B cell (primary cell): ENCODE measurements around the gene EPHB4. TPM values are rescaled to one million over a fixed set of nuclear protein-coding genes. Genes with fewer than 3 reads are reported as not detected.

Experiments used
- ATAC-seq: fragments of 200-7000 bp; cut with Tn5 transposase; one replicate; pipeline ENCODE4 v1.10.0; 2021; ENCODE audit warnings: low read depth, mild to moderate bottlenecking, moderate number of reproducible peaks, moderate library complexity
- CTCF ChIA-PET: fragments of 350-600 bp; sonication (Branson Sonifier 250); formaldehyde crosslinking; loops from one replicate; lab custom pipeline; 2021; ENCODE audit warnings: antibody characterized with exemption, inconsistent platforms; lab: Charles Lee
- POLR2A ChIA-PET: fragments of 350-600 bp; sonication (Branson Sonifier 250); formaldehyde crosslinking; loops from one replicate; lab custom pipeline; 2021; ENCODE audit warnings: antibody characterized with exemption; lab: Charles Lee
- DNase-seq: peaks from one replicate; pipeline ENCODE4 v3.0.0; 2013
- H2AFZ ChIP-seq: 2 replicates; pipeline ENCODE4 v1.6.1; 2012; ENCODE audit warnings: mild to moderate bottlenecking, low read depth, low read length; ENCODE audit not compliant: insufficient read depth, poor library complexity, severe bottlenecking
- H3K27ac ChIP-seq, 2 donors: 1 replicate in 1 of 2; 2 replicates in 1 of 2; pipeline ENCODE4 v1.5.1; 2012 to 2013; ENCODE audit warnings: low read length in 2 of 2, mild to moderate bottlenecking in 2 of 2, moderate library complexity in 1 of 2
- H3K27me3 ChIP-seq, 4 experiments: fragments of 200-600 bp in 1 of 4; sonication (generic) in 1 of 4; replicated peaks in 1 of 4; 1 replicate in 2 of 4; 2 replicates in 2 of 4; pipeline versions ENCODE4 v1.6.1 to v1.7.0; 2013 to 2016; ENCODE audit warnings: low read length in 3 of 4, mild to moderate bottlenecking in 2 of 4, mixed read lengths in 1 of 4, moderate library complexity in 1 of 4; ENCODE audit not compliant: insufficient read depth in 4 of 4, control insufficient read depth in 3 of 4; ENCODE audit errors: control extremely low read depth in 1 of 4
- H3K36me3 ChIP-seq, 2 experiments: replicated peaks in 1 of 2; 1 replicate in 1 of 2; 2 replicates in 1 of 2; pipeline versions ENCODE4 v1.6.1 to v1.7.1; 2013; ENCODE audit warnings: low read length in 1 of 2; ENCODE audit not compliant: insufficient read depth in 2 of 2, control insufficient read depth in 1 of 2; ENCODE audit errors: control extremely low read depth in 1 of 2, extremely low read depth in 1 of 2
- H3K4me1 ChIP-seq, 2 donors: fragments of 200-600 bp in 1 of 2; sonication (generic) in 1 of 2; 1 replicate in 1 of 2; 2 replicates in 1 of 2; pipeline versions ENCODE4 v1.5.1 to v1.6.1; 2013 to 2017; ENCODE audit warnings: low read length in 2 of 2; ENCODE audit not compliant: control insufficient read depth in 2 of 2, insufficient read depth in 2 of 2
- H3K4me2 ChIP-seq: replicated peaks from 2 replicates; pipeline ENCODE3; 2012; ENCODE audit warnings: mild to moderate bottlenecking, low read depth, low read length; ENCODE audit not compliant: poor library complexity, severe bottlenecking
- H3K4me3 ChIP-seq, 5 experiments: fragments of 200-600 bp in 1 of 5; sonication (generic) in 1 of 5; 1 replicate in 3 of 5; 2 replicates in 2 of 5; pipeline versions ENCODE4 v1.5.1 to v1.7.0; 2011 to 2016; ENCODE audit warnings: low read length in 4 of 5, mild to moderate bottlenecking in 4 of 5, low read depth in 2 of 5, control low read depth in 1 of 5, moderate library complexity in 1 of 5; ENCODE audit not compliant: insufficient read depth in 1 of 5; ENCODE audit errors: control extremely low read depth in 1 of 5, extremely low read depth in 1 of 5
- H3K79me2 ChIP-seq: fragments of 200-600 bp; sonication (generic); one replicate; pipeline ENCODE4 v1.6.0; 2016; ENCODE audit warnings: low read length; ENCODE audit not compliant: control insufficient read depth, insufficient read depth
- H3K9ac ChIP-seq: fragments of 200-600 bp; sonication (generic); 2 replicates; pipeline ENCODE4 v1.6.1; 2017; ENCODE audit warnings: mild to moderate bottlenecking, low read length, moderate library complexity
- H3K9me3 ChIP-seq, 3 donors: one replicate each; pipeline versions ENCODE4 v1.6.1 to v1.7.1; 2013; ENCODE audit warnings: low read length in 2 of 3; ENCODE audit not compliant: control insufficient read depth in 2 of 3, insufficient read depth in 1 of 3; ENCODE audit errors: control extremely low read depth in 1 of 3
- H4K20me1 ChIP-seq: 2 replicates; pipeline ENCODE4 v1.6.0; 2012; ENCODE audit warnings: mild to moderate bottlenecking, low read length; ENCODE audit not compliant: insufficient read depth, control insufficient read depth, poor library complexity, severe bottlenecking
- H3K27ac Mint-ChIP-seq: one replicate; pipeline ENCODE4 v1.8.0; 2021; ENCODE audit warnings: mixed read lengths
- H3K27me3 Mint-ChIP-seq: one replicate; pipeline ENCODE4 v1.8.0; 2021; ENCODE audit warnings: mixed read lengths
- H3K4me1 Mint-ChIP-seq: one replicate; pipeline ENCODE4 v1.8.0; 2021; ENCODE audit warnings: mixed read lengths
- H3K4me3 Mint-ChIP-seq: one replicate; pipeline ENCODE4 v1.8.0; 2021; ENCODE audit warnings: mixed read lengths
- H3K9me3 Mint-ChIP-seq: one replicate; pipeline ENCODE4 v1.8.0; 2022; ENCODE audit warnings: mixed read lengths; ENCODE audit not compliant: insufficient read depth
- CTCF ChIP-seq: fragments of 200-600 bp; IDR thresholded peaks from one replicate; pipeline ENCODE4 v1.8.0; 2022; ENCODE audit warnings: antibody characterized with exemption, mild to moderate bottlenecking
- EZH2 ChIP-seq: IDR thresholded peaks from 2 replicates; pipeline ENCODE4 v1.6.1; 2012; ENCODE audit warnings: borderline replicate concordance, low read depth, mild to moderate bottlenecking, moderate library complexity, low read length; ENCODE audit not compliant: insufficient read depth, poor library complexity, severe bottlenecking
- WGBS: methylation state at CpG from one replicate; pipeline ENCODE4 v1.1.5; 2013; ENCODE audit warnings: missing lambda C conversion rate; ENCODE audit not compliant: insufficient coverage; 5-methylcytosine and 5-hydroxymethylcytosine counted together
- intact Hi-C: fragments of 100-400 bp; cut with micrococcal nuclease; formaldehyde crosslinking; loops from one replicate; pipeline ENCODE4 v1.10.0; 2022
- polyA plus RNA-seq: library from polyadenylated mRNA; depleted of rRNA; stranded (reverse); fragments of >200 nt; gene quantifications from 2 replicates; pipeline ENCODE4 v1.2.3, GENCODE V29; 2012
- total RNA-seq, 2 donors: library from RNA; stranded (reverse); fragments of 120-200 nt in 1 of 2; gene quantifications; 1 replicate in 1 of 2; 2 replicates in 1 of 2; pipeline versions ENCODE4 v1.2.3 to v1.2.4, GENCODE V29; 2013 to 2022

Gene EPHB4
- total and polyA plus RNA-seq, 2 donors (not counting 1 experiment from before 2014, with no cell fraction given) = 3.9 to 12.0 TPM

DNA sequence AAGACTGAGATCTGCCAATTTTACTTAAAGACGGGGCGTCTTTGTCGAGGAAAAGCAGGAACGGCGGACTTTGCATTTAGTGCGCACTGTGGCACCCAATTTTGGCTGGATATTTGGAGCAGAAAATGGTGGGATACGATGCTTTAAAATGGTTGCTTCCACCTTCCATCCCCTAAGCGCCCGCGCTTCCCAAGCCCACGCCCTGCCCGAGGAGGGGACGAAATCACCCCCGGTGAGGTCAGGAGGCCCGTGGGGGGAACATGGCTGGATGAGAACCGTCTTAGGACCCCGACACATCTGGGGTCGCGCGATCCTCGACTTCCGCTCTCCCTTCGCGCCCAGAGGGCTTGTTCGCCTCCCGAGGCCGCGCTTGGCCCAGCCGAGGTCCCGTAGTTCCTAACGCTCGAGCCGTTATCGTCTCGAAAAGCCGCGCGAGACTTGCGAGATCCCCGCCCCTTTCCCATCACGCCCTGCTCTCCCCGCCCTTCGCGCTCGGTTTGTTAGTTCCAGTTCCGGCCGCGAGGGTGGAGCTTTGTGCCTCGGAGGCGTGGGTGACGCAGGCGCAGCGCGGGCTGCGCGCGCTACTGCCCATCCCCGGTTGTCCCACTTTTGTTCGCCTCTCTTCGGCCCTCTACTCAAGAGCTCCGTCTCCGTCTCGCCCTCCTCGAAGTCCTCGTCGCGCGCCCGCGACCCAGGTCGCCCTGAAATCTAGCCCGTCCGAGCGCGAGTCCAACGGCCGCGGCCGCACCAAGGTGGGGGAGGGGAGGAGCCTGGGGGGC lies 47.4 kb upstream of the EPHB4 start, which contains the start of gene SRRT:
Gene SRRT (plus strand): TSS at position 527 of the 779 bp plus-strand sequence. CDS start 488 bp downstream, outside the sequence.
- Histone ChIP-seq H3K27ac (peak within 1 kb of the TSS; percentile 91 to 96), H2AFZ (peak within 1 kb of the TSS; percentile 95), H3K36me3 (peaks cover 0 to 28% of the 10 kb centered on the region in 2 experiments), H3K4me1 (peaks cover 22 to 32% of the 10 kb centered on the region in 2 donors), H3K4me3 (peak within 1 kb of the TSS; percentile 73 to 99 (median 89)), H4K20me1 (peaks cover 43% of the 10 kb centered on the region), H3K27me3 (no peaks in the 10 kb centered on the region), H3K9me3 (no peaks in the 10 kb centered on the region), H3K4me2 (peak within 1 kb of the TSS; percentile 81), H3K9ac (peak within 1 kb of the TSS; percentile 95), H3K79me2 (peaks cover 59% of the 10 kb centered on the region)
- Mint-ChIP-seq H3K9me3 (no peaks in the 10 kb centered on the region), H3K27ac (peak within 1 kb of the TSS; percentile 95), H3K27me3 (no peaks in the 10 kb centered on the region), H3K4me1 (peaks cover 37% of the 10 kb centered on the region), H3K4me3 (peak within 1 kb of the TSS; percentile 97)
- ATAC-seq (peak; percentile 96), DNase-seq (peak; percentile 99)
- ChIA-PET CTCF (interaction anchor here (0.6 to 5.2 kb wide), 10 partner anchors 12 to 957 kb away, joined by 3 to 36 read pairs (median 3); partner anchors contain the start of genes ACHE, SLC12A9 and UFSP1), POLR2A (interaction anchor here (0.7 to 2.4 kb wide), 12 partner anchors 13 to 446 kb away, joined by 3 to 84 read pairs (median 5); partner anchors contain the start of genes ACHE, FBXO24, LRCH4 and MEPCE)
- under 1% methylated on average over 64 of the region's 79 CpGs for WGBS
- TF ChIP-seq CTCF (no peak), EZH2 (no peak)
- intact Hi-C loops = loop anchor here (1.0 to 2.0 kb wide), 4 partner anchors 13 to 370 kb away; partner anchors contain the start of gene SLC12A9
